Measurements from ENCODE around the gene NFIA.

NFIA gene

DNA sequence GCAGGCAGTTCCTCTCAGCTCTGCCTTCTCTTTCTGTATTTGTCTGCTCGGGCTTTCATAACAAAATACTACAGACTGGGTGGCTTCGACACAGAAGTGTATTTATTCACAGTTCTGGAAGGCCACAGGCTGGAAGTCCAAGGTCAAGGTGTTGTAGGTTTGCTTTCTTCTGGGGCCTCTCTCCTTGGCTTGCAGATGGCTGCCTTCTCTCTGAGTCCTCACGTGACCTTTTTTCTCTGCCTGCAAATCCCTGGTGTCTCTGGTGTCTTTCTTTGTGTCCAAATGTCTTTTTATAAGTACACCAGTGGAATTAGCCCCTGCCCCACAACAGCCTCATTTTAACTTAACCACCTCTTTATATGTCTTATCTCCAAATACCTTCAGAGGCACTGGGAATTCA, 392.6 kb downstream of the NFIA start:
- no peak for TF ChIP-seq ZNF274 (IDR thresholded peaks at IDR 0.05; ENCODE audit: low read depth, low read length)
- no peak overlapping the region for H3K4me3 ChIP-seq (ENCODE audit: low read length)

DNA sequence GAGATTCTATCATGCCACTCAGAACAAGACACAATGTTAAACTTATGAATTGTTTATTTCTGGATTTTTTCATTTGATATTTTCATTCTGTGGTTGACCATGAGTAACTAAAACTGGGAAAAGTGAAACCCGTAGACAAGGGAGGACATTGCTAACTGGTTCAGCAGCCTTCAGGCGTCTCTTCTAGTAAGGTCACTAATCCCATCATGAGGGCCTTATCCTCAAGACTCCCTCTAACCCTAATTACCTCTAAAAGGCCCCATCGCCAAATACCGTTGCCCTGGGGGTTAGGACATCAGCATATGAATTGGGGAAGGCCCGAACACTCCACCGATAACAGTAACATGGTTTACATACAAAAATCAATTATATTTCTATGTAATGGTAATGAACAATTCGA, 394.9 kb downstream of the NFIA start:
- no peak overlapping the region for H3K4me3 ChIP-seq (ENCODE audit: low read length)
- TF ChIP-seq ZNF274 (IDR thresholded peaks at IDR 0.05; ENCODE audit: low read depth, low read length) = no peak

DNA sequence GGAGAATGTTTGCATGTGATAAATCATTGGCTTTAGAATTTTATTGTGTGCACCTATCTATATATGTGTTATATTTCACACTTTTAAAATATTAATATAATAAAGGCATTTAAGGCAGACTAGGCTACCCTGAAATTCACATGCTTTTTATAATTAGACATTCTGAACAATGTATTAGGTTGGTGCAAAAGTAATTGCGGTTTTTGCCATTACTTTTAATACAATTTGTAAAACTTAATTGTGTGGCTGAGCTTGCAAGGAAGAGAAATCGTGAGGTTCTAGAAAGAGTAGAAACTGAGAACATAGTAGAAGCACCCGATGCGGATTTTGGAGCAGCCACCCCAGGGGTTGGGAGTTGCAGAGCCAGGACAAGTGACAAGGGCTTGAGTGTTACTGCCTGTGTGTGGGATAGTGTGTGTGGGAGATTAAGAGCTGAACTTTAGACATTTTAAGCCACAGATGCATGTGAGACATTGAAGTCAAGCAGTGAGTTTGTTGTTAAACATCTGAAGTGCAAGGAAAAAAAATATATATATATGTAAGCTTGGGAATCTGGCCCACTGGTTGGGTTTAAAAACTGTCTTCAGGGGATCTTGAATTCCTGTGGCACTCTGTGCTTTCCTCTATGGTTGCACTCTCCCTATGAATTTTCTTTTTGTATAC, 398.0 kb downstream of the NFIA start:
- no peak for TF ChIP-seq ZNF274 (IDR thresholded peaks at IDR 0.05; ENCODE audit: low read depth, low read length)

DNA sequence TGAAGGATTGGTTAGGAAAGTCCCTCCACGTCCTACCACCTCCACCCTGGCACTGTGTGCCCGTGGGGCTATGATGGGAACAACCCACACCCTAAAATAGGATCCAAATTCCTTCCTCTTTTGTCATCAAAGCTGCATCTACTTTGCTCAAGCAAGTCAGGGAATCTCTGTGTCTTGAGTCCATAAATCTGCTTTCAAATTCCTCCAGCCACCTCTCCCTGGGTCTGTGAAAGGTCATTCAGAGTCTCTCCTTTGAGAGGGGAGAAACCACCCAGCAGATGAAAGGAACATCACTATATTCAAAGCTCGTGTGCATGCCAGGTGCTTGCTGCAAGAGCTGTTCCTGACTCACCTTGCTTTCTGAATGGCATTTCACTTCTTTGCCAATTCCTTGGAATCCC, 399.0 kb downstream of the NFIA start:
- H3K4me3 ChIP-seq (ENCODE audit: low read length) = no peak overlapping the region
- no peak for TF ChIP-seq ZNF274 (IDR thresholded peaks at IDR 0.05; ENCODE audit: low read depth, low read length)

More for the DNA sequence above, 398.0 kb downstream of the NFIA start:
- H3K4me3 ChIP-seq (ENCODE audit: low read length) = no peak overlapping the region

DNA sequence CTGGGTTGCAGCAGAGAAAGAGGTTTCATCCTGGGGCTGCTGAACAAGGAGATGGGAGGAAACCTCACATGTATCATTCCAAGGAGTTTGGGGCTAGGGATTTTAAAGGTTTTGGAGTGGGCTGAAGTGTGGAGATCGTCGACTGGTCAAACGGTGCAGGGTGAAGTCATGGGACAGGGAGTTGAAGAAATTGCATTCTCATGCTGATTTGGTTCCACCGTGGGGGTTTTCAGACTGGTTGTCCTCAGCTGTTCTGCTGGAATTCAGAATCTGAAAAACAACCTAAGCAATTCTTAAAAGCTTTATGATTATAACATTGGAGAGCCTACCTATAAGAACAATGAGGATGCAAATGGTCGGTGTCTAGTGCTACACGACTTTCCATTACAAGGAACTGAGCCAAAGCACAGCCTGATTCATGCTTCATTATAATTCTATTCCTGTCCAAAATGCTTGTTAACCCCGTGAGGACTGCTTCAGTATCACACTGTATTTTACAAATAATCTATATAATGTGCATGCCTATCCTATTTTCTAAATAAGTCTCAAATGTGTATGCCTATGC, 399.9 kb downstream of the NFIA start:
- H3K4me3 ChIP-seq (ENCODE audit: low read length) = no peak overlapping the region
- no peak for TF ChIP-seq ZNF274 (IDR thresholded peaks at IDR 0.05; ENCODE audit: low read depth, low read length)

DNA sequence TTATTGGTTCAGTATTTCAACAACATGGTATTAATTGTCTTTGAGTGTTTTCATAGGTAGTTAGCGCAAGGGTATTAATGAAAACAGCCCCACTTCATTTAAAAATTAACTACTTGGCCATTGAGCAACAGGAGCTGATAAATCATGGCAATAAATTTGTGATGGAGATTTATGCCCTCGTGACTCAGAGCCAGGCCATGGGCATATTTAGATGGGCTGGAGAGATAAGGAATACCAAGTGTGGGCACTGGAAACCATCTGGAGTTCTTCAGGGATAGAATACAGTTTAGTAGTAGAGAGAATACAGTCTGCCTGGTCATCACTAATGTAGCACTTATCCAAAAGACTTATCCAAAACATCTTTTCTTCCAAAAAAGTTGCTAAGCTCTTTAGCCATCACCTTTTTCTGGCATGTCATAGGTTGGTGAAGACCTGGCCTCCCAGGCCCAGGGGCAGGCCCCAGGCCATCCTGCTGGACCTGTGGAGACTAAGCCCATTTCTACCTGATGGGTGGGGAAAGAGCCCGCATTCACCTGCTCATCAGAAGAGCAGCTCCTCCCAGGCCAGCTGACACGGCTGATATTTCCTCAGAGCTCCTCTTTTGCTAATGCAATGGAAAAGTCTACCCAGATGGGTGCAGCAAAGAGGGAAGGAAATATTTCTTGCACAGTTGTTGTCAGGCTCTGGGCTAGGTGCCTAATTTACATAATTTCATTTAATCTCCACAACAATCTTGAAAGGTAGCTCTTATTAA, 404.6 kb downstream of the NFIA start:
- H3K4me3 ChIP-seq (ENCODE audit: low read length) = no peak overlapping the region
- TF ChIP-seq ZNF274 (IDR thresholded peaks at IDR 0.05; ENCODE audit: low read depth, low read length) = no peak

DNA sequence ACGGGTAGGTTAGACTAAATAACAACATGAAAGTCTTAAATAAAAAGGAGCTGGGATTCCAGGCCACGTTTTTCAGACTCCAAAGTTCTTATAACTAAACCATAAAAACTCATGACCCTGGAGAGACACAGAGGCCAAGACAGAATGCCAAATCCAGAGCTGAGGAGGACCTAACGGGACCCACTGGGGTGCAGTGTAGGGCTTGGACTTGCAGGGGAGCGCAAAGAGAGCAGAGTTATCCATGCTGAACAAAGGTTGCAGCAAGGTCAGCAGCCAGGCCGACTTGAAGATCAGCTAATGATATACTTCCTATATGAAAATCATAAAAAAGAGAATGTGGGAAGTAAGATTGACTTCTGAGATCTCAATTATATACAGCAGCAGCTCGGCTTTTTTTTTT, 405.4 kb downstream of the NFIA start:
- TF ChIP-seq ZNF274 (IDR thresholded peaks at IDR 0.05; ENCODE audit: low read depth, low read length) = no peak
- no peak overlapping the region for H3K4me3 ChIP-seq (ENCODE audit: low read length)

DNA sequence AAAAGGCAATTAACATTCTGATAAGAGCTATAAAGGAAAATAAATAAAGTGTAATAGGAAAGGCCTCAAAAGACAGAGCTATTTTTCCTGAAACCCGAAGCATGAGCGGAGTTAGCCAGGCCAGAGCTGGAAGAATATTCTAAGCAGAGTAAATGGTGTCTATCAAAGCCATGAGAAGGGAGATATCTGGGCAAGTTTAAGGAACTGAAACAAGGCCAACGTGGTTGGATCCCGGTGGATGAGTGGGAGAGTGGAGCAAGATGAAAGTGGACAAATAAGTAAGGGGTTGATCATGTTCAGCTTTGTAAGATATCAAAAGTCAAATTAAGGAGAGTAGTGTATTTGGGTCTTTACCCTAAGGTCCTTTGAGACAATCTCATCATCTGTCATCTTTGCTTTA, 408.6 kb downstream of the NFIA start:
- no peak for TF ChIP-seq ZNF274 (IDR thresholded peaks at IDR 0.05; ENCODE audit: low read depth, low read length)
- no peak overlapping the region for H3K4me3 ChIP-seq (ENCODE audit: low read length)

DNA sequence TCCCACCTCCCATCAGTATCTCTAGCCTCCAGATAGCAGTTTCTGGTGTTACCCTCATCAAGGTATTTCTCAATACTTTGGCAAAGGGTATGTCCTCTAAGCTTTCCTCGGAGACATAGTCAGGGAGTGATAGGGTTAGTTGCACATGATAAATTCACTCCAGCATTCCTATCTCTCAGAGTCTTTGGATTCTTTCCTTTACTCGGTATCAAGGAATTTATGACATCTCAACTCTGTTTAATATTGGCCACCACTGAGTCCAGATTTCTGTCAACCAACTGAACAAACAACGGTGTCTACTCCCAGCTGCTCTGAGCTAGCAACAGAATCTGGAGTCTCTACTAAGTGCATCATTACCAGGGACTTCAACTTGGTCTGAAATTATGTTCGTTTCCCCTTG, 409.1 kb downstream of the NFIA start:
- H3K4me3 ChIP-seq (ENCODE audit: low read length) = no peak overlapping the region

DNA sequence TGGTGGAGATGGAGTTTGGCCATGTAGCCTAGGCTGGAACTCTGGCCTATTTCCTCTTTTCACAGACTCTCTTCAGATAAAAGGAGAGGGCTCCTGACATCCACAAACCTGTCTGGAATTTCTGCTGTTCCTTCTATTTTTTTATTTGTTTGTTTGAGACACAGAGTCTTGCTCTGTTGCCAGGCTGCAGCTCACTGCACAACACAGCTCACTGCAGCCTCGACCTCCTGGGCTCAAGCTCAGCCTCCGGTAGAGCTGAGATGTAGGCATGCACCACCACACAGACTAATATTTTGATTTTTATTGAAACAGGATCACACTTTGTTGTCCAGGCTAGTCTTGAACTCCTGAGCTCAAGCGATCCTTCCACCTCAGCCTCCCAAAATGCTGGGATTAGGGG, 411.6 kb downstream of the NFIA start:
- H3K4me3 ChIP-seq (ENCODE audit: low read length) = no peak overlapping the region
- no peak for TF ChIP-seq ZNF274 (IDR thresholded peaks at IDR 0.05; ENCODE audit: low read depth, low read length)

More for the DNA sequence above, 409.1 kb downstream of the NFIA start:
- no peak for TF ChIP-seq ZNF274 (IDR thresholded peaks at IDR 0.05; ENCODE audit: low read depth, low read length)

DNA sequence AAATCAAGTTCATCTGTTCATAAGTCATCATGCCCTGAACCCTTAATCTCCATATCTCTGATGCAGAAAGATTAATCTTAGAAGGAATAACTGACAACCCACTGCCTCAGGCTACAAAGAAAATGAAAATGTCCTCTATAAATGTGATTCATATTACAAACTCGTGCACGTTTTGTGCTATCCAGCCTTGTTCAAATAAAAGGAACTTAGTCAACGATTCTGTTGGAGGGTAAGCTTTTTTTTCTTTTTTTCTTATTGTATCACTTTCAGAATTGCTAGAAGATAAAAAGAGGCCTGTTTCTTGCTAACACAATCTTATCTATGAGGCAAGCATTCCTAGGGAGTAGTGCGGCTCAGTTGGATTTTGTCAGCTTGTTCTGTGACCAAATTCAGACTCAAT, 414.1 kb downstream of the NFIA start:
- H3K4me3 ChIP-seq (ENCODE audit: low read length) = no peak overlapping the region
- no peak for TF ChIP-seq ZNF274 (IDR thresholded peaks at IDR 0.05; ENCODE audit: low read depth, low read length)

DNA sequence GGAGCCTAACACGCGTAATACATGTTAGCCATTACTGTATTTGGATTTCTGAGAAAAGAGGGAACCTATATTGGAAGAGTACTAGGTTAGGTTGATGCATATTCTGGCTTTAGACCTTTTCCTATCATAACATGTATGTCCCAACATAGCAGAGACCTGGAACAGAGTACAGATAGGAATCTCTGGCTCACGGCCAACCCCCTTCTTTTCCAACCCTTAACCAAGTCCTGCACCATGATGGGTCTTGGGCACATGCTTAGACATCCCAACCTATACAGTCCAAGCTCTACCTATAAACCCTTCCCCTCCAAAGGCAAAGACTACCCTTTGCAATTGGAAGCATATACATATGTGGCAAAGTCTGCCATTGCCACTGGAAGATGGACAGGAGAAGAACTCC, 414.7 kb downstream of the NFIA start:
- TF ChIP-seq ZNF274 (IDR thresholded peaks at IDR 0.05; ENCODE audit: low read depth, low read length) = no peak
- H3K4me3 ChIP-seq (ENCODE audit: low read length) = no peak overlapping the region

DNA sequence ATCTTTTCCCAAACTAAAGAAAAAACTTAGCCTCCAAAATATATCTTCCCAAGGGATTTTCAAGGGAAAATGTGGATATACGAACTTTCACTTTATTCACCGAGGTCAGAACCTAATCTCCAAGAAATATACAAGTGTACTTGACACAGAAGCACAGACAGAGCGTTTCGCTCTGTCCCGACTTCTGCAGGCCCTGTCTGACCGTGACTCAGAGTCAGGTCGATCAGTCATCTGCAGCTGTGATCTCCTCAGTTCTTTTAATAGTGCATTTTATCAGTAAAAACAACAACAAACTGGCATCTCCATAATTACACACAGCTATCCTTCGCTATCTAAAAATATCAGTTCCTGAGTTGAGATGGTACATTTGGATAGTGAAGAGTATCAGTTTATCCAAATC, 416.0 kb downstream of the NFIA start:
- H3K4me3 ChIP-seq (ENCODE audit: low read length) = no peak overlapping the region
- TF ChIP-seq ZNF274 (IDR thresholded peaks at IDR 0.05; ENCODE audit: low read depth, low read length) = no peak

DNA sequence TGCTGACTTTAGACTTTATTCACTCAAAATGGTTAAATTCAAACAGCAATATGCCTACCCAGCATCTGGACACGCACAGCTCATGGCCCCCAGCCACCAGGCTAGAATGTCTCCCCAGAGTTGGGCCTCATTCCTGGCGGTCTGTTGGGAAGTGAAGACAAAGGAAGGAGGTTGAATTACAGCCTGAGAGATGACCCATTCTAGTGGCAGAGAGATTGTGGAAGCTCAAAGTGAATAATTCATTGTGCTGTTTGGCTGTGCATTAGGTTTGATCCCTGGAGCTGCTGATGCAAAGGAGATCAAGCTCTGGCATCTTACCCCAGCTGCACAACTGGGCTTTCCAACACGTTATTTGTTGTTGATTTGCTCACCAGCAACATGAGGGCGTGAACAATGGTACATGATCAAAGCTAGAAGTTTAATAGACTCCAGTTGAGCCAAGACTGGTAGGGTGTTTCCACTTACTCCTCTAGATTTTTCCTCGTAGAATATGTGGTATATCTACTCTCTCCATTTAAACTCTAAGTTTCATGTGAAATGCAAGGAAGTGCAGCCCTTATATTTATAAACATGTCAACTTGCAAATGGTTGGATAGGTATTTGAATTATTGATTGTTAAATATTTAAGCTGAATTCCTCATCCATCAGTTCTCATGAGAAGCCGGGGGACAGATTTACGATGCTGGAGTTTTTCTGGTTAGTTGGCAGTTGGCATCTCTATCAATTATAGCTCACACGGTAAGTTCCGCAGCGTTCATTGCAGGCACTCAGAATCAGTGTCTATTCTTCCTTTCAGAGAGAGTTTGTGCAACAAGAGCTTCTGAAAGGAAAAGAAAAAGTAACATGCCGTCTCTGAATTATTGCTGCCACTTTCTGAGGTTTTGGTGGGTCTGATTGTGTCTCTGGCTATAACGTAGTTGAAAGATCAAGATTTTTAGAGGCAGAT, 419.9 kb downstream of the NFIA start:
- no peak overlapping the region for H3K4me3 ChIP-seq (ENCODE audit: low read length)
- TF ChIP-seq ZNF274 (IDR thresholded peaks at IDR 0.05; ENCODE audit: low read depth, low read length) = no peak
